Measurements from ENCODE around the gene TCF23. TPM values are rescaled to one million over a fixed set of nuclear protein-coding genes. Genes with fewer than 3 reads are reported as not detected.

Gene TCF23
- total RNA-seq, 1 experiment from 2014 or later: not detected

DNA sequence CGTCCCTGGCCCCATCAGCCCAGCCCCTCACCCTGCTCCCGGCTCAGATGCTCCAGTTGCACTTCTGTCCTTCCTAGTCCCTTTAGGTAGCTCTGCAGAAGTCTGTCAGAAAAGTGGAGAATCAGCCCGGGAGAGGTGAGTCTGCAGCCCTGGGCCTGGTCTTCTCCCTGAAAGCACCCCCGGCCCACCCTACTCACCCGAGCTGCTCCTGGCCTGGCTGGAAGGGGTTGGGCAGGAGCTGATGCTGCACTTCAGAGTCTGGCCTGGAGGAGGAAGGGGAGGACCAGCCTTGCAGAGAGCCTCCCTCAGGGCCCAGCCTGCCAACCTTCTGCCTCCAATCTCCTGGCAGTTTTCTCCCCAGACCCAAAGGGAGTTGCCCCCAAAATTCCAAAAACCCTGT is 46.5 kb upstream of the TCF23 start:
- POLR2A ChIA-PET (ENCODE audit: low non-redundant PET): no interaction called here

DNA sequence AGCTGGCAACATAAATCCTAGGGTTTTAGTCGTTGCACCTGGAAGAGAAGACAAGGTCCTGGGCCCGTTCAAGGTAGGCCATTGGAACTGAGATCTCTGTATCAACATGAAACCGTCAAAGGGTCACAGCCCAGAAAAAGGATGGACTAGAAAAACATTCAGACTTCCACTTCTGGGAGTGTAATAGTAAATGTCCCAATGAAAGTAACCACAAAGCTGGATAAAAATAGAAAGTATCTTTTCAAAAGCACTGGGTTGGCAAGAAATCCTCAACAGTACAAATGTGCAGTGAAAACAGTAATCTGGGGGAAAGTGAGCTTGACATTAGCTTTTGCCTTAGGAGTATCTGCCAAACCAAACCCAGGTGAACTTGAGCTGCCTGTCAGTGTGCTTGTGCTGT is 42.8 kb upstream of the TCF23 start:
- Histone ChIP-seq H3K4me3 (ENCODE audit: low read depth, low read length, poor library complexity, severe bottlenecking) (no peak overlapping the region), H3K27me3 (replicated peaks; ENCODE audit: insufficient read depth, low read depth, low read length, poor library complexity) (no peaks in the 10 kb centered on the region), H3K4me1 (ENCODE audit: insufficient read depth, low read length, poor library complexity, severe bottlenecking) (no peaks in the 10 kb centered on the region), H3K36me3 (ENCODE audit: insufficient read depth, low read length, poor library complexity, severe bottlenecking) (no peaks in the 10 kb centered on the region), H3K27ac (ENCODE audit: low read depth, low read length, poor library complexity, severe bottlenecking) (no peak overlapping the region), H3K9me3 (ENCODE audit: low read depth, low read length, poor library complexity, severe bottlenecking) (no peaks in the 10 kb centered on the region)
- ChIA-PET POLR2A (ENCODE audit: low non-redundant PET) (interaction anchor here (0.6 kb wide), 1 partner anchor 114 kb away, joined by 7 read pairs; no protein-coding TSS in a partner anchor), CTCF (no interaction called here)
- BruUV-seq (replicated peaks): no TSS peak
- no peak for DNase-seq (ENCODE audit: low spot score)
- TF ChIP-seq EZH2 (IDR thresholded peaks at IDR 0.05; ENCODE audit: borderline replicate concordance, low read depth, low read length, poor library complexity, severe bottlenecking) (no peak), CTCF (conservative IDR thresholded peaks at IDR 0.05; ENCODE audit: low read depth, low read length) (no peak)
- intact Hi-C loops (cut with micrococcal nuclease; ENCODE audit: unreplicated experiment): no loop called here

More for the DNA sequence above, 46.5 kb upstream of the TCF23 start:
- no peaks in the 10 kb centered on the region for H3K9me3 ChIP-seq (ENCODE audit: low read depth, low read length, poor library complexity, severe bottlenecking)
- TF ChIP-seq EZH2 (IDR thresholded peaks at IDR 0.05; ENCODE audit: borderline replicate concordance, low read depth, low read length, poor library complexity, severe bottlenecking) (no peak), CTCF (conservative IDR thresholded peaks at IDR 0.05; ENCODE audit: low read depth, low read length) (no peak)
- peaks cover 3% of the 10 kb centered on the region for H3K36me3 ChIP-seq (ENCODE audit: insufficient read depth, low read length, poor library complexity, severe bottlenecking)
- H3K27me3 ChIP-seq (replicated peaks; ENCODE audit: insufficient read depth, low read depth, low read length, poor library complexity): no peaks in the 10 kb centered on the region
- no peak overlapping the region for H3K27ac ChIP-seq (ENCODE audit: low read depth, low read length, poor library complexity, severe bottlenecking)
- H3K4me1 ChIP-seq (ENCODE audit: insufficient read depth, low read length, poor library complexity, severe bottlenecking): no peaks in the 10 kb centered on the region
- CTCF ChIA-PET: interaction anchor here (1.0 kb wide), 2 partner anchors 89 to 177 kb away, joined by 4 to 6 read pairs; no protein-coding TSS in a partner anchor
- intact Hi-C loops (cut with micrococcal nuclease; ENCODE audit: unreplicated experiment): no loop called here
- no TSS peak for BruUV-seq (replicated peaks)
- no peak for DNase-seq (ENCODE audit: low spot score)
- no peak overlapping the region for H3K4me3 ChIP-seq (ENCODE audit: low read depth, low read length, poor library complexity, severe bottlenecking)

DNA sequence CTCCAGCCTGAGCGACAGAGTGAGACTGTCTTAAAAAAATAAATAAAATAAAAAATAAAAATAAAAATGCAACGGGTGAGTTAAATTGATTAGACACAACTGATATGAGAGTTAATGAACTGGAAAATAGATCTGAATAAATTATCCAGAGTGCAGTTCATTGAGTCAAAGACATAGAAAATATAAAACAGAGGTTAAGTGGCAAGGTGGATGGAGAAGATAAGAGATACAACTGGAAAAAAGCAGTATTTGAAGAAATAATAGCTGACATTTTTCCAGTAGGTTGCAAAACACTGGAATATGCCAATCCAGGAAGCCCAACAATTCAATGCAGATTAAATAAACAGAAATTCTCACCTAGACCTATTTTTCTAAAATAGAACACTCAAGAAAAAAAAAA is 40.6 kb upstream of the TCF23 start:
- H3K27ac ChIP-seq (ENCODE audit: low read depth, low read length, poor library complexity, severe bottlenecking): no peak overlapping the region
- ChIA-PET POLR2A (ENCODE audit: low non-redundant PET) (interaction anchor here (0.7 kb wide), 1 partner anchor 151 kb away, joined by 7 read pairs; no protein-coding TSS in a partner anchor), CTCF (no interaction called here)
- intact Hi-C loops (cut with micrococcal nuclease; ENCODE audit: unreplicated experiment): no loop called here
- no peak overlapping the region for H3K4me3 ChIP-seq (ENCODE audit: low read depth, low read length, poor library complexity, severe bottlenecking)
- no peaks in the 10 kb centered on the region for H3K36me3 ChIP-seq (ENCODE audit: insufficient read depth, low read length, poor library complexity, severe bottlenecking)
- no peaks in the 10 kb centered on the region for H3K9me3 ChIP-seq (ENCODE audit: low read depth, low read length, poor library complexity, severe bottlenecking)
- no TSS peak for BruUV-seq (replicated peaks)
- no peaks in the 10 kb centered on the region for H3K4me1 ChIP-seq (ENCODE audit: insufficient read depth, low read length, poor library complexity, severe bottlenecking)
- TF ChIP-seq EZH2 (IDR thresholded peaks at IDR 0.05; ENCODE audit: borderline replicate concordance, low read depth, low read length, poor library complexity, severe bottlenecking): no peak
- TF ChIP-seq CTCF (conservative IDR thresholded peaks at IDR 0.05; ENCODE audit: low read depth, low read length): no peak
- no peak for DNase-seq (ENCODE audit: low spot score)
- no peaks in the 10 kb centered on the region for H3K27me3 ChIP-seq (replicated peaks; ENCODE audit: insufficient read depth, low read depth, low read length, poor library complexity)

Data from A673 (cell line).